H9 (cell line): ENCODE results near the gene SMYD2. TPM values are rescaled to one million over a fixed set of nuclear protein-coding genes. Genes with fewer than 3 reads are reported as not detected.

Experiments
- DNase-seq: peaks from one replicate; pipeline ENCODE4 v3.0.0-alpha.2; 2017
- H2AFZ ChIP-seq: one replicate; pipeline ENCODE4 v1.6.1; 2013; ENCODE audit warnings: mild to moderate bottlenecking, low read length, control low read depth, moderate library complexity
- H2AK5ac ChIP-seq: 2 replicates; pipeline ENCODE4 v1.6.1; 2013; ENCODE audit warnings: low read length, control low read depth, mixed read lengths; ENCODE audit not compliant: insufficient read length
- H2BK120ac ChIP-seq: one replicate; pipeline ENCODE4 v1.6.1; 2013; ENCODE audit warnings: low read depth, mild to moderate bottlenecking, low read length, control low read depth, inconsistent platforms; ENCODE audit not compliant: poor library complexity, severe bottlenecking
- H2BK12ac ChIP-seq: 2 replicates; pipeline ENCODE4 v1.6.1; 2013; ENCODE audit warnings: low read length, control low read depth, mixed read lengths, low read depth; ENCODE audit not compliant: insufficient read length
- H2BK15ac ChIP-seq: 2 replicates; pipeline ENCODE4 v1.6.1; 2013; ENCODE audit warnings: low read depth, low read length, control low read depth
- H2BK20ac ChIP-seq: one replicate; pipeline ENCODE4 v1.6.1; 2013; ENCODE audit warnings: low read depth, mild to moderate bottlenecking, low read length, control low read depth, inconsistent platforms; ENCODE audit not compliant: poor library complexity, severe bottlenecking
- H2BK5ac ChIP-seq: 2 replicates; pipeline ENCODE4 v1.6.1; 2013; ENCODE audit warnings: low read length, control low read depth, mixed read lengths; ENCODE audit not compliant: insufficient read length
- H3K14ac ChIP-seq: 2 replicates; pipeline ENCODE4 v1.6.1; 2013; ENCODE audit warnings: low read length, control low read depth; ENCODE audit not compliant: insufficient read depth
- H3K18ac ChIP-seq: 2 replicates; pipeline ENCODE4 v1.6.1; 2013; ENCODE audit warnings: low read depth, mild to moderate bottlenecking, mixed read lengths, low read length, control low read depth; ENCODE audit not compliant: insufficient read length
- H3K23ac ChIP-seq: 2 replicates; pipeline ENCODE4 v1.6.1; 2013; ENCODE audit warnings: low read length, control low read depth, mixed read lengths, low read depth; ENCODE audit not compliant: insufficient read length
- H3K23me2 ChIP-seq: 2 replicates; pipeline ENCODE4 v1.6.1; 2013; ENCODE audit warnings: low read depth, mild to moderate bottlenecking, mixed read lengths, low read length, control low read depth; ENCODE audit not compliant: insufficient read length, poor library complexity, severe bottlenecking
- H3K27ac ChIP-seq: 2 replicates; pipeline ENCODE4 v1.5.1; 2013; ENCODE audit warnings: low read length, control low read depth, mixed read lengths, low read depth; ENCODE audit not compliant: insufficient read length
- H3K27me3 ChIP-seq: 2 replicates; pipeline ENCODE4 v1.6.1; 2013; ENCODE audit warnings: low read length, control low read depth, inconsistent platforms; ENCODE audit not compliant: insufficient read depth
- H3K4ac ChIP-seq: 2 replicates; pipeline ENCODE4 v1.6.1; 2013; ENCODE audit warnings: low read depth, mild to moderate bottlenecking, control low read depth, inconsistent platforms, low read length, moderate library complexity
- H3K4me1 ChIP-seq: 2 replicates; pipeline ENCODE4 v1.6.1; 2013; ENCODE audit warnings: low read length, control low read depth, inconsistent platforms; ENCODE audit not compliant: insufficient read depth
- H3K4me2 ChIP-seq: 2 replicates; pipeline ENCODE4 v1.6.1; 2013; ENCODE audit warnings: low read length, control low read depth, mixed read lengths; ENCODE audit not compliant: insufficient read length, insufficient read depth
- H3K56ac ChIP-seq: 2 replicates; pipeline ENCODE4 v1.6.1; 2013; ENCODE audit warnings: low read depth, mild to moderate bottlenecking, mixed read lengths, low read length, control low read depth; ENCODE audit not compliant: insufficient read length
- H3K79me1 ChIP-seq: 2 replicates; pipeline ENCODE4 v1.6.1; 2013; ENCODE audit warnings: low read depth, mild to moderate bottlenecking, moderate library complexity, low read length, control low read depth, inconsistent platforms; ENCODE audit not compliant: insufficient read depth, poor library complexity, severe bottlenecking
- H3K79me2 ChIP-seq: 2 replicates; pipeline ENCODE4 v1.6.1; 2013; ENCODE audit warnings: low read length, control low read depth, inconsistent platforms; ENCODE audit not compliant: insufficient read depth
- H3K9ac ChIP-seq: 2 replicates; pipeline ENCODE4 v1.6.1; 2013; ENCODE audit warnings: low read length, control low read depth, mixed read lengths; ENCODE audit not compliant: insufficient read length; ENCODE audit errors: extremely low read depth
- H3K9me3 ChIP-seq: one replicate; pipeline ENCODE4 v1.6.1; 2013; ENCODE audit warnings: low read depth, low read length, inconsistent platforms; ENCODE audit not compliant: control insufficient read depth
- H3T11ph ChIP-seq: one replicate; pipeline ENCODE4 v1.6.1; 2013; ENCODE audit warnings: mild to moderate bottlenecking, low read length, control low read depth, inconsistent platforms
- H4K20me1 ChIP-seq: one replicate; pipeline ENCODE4 v1.6.1; 2013; ENCODE audit not compliant: control insufficient read depth, insufficient read length, insufficient read depth
- H4K5ac ChIP-seq: 2 replicates; pipeline ENCODE4 v1.6.1; 2013; ENCODE audit warnings: low read depth, mild to moderate bottlenecking, mixed read lengths, low read length, control low read depth; ENCODE audit not compliant: insufficient read length
- H4K8ac ChIP-seq: replicated peaks from 2 replicates; pipeline ENCODE4 v1.6.1; 2013; ENCODE audit warnings: low read length, control low read depth, mixed read lengths, low read depth; ENCODE audit not compliant: insufficient read length
- H4K91ac ChIP-seq: 2 replicates; pipeline ENCODE4 v1.6.1; 2013; ENCODE audit warnings: low read depth, mild to moderate bottlenecking, moderate library complexity, mixed read lengths, low read length, control low read depth; ENCODE audit not compliant: insufficient read length
- H3K27ac Mint-ChIP-seq, 3 experiments: 2 replicates in 2 of 3; 3 replicates in 1 of 3; pipeline ENCODE4 v1.8.0; 2020 to 2021; ENCODE audit warnings: mixed read lengths in 3 of 3, mild to moderate bottlenecking in 1 of 3, moderate library complexity in 1 of 3
- H3K27me3 Mint-ChIP-seq: 2 replicates; pipeline ENCODE4 v1.8.0; 2021; ENCODE audit warnings: low read depth, mild to moderate bottlenecking, moderate library complexity, mixed read lengths
- H3K36me3 Mint-ChIP-seq, 3 experiments: 2 replicates in 2 of 3; 3 replicates in 1 of 3; pipeline ENCODE4 v1.8.0; 2020 to 2021; ENCODE audit warnings: low read depth in 3 of 3, mixed read lengths in 3 of 3; ENCODE audit not compliant: insufficient read depth in 1 of 3
- H3K4me1 Mint-ChIP-seq, 2 experiments: 2 replicates each; pipeline ENCODE4 v1.8.0; 2020; ENCODE audit warnings: mixed read lengths in 2 of 2
- H3K4me3 Mint-ChIP-seq, 2 experiments: 2 replicates in 1 of 2; 3 replicates in 1 of 2; pipeline ENCODE4 v1.8.0; 2020 to 2021; ENCODE audit warnings: mild to moderate bottlenecking in 2 of 2, mixed read lengths in 2 of 2, moderate library complexity in 1 of 2
- H3K9me3 Mint-ChIP-seq, 2 experiments: 2 replicates in 1 of 2; 3 replicates in 1 of 2; pipeline ENCODE4 v1.8.0; 2020; ENCODE audit warnings: mild to moderate bottlenecking in 2 of 2, mixed read lengths in 2 of 2, moderate library complexity in 1 of 2
- CTCF ChIP-seq: fragments of 200-600 bp; sonication (generic); conservative IDR thresholded peaks from 3 replicates; pipeline ENCODE4 v1.8.0; 2021; ENCODE audit warnings: antibody characterized with exemption, mild to moderate bottlenecking
- WGBS: extraction: QIAGEN DNeasy Blood & Tissue Kit; methylation state at CpG from one replicate; pipeline ENCODE4 v1.1.7; 2013; ENCODE audit warnings: missing lambda C conversion rate, low lambda C conversion rate, mixed read lengths; ENCODE audit not compliant: insufficient read length; ENCODE audit errors: extremely low coverage; 5-methylcytosine and 5-hydroxymethylcytosine counted together
- total RNA-seq: library from RNA; stranded (reverse); gene quantifications from 2 replicates; pipeline ENCODE4 v1.2.1, GENCODE V29; 2021

Gene SMYD2
- total RNA-seq, 1 experiment from 2014 or later: 10.9 TPM

- Histone ChIP-seq H3K23ac (no peak overlapping the region), H3T11ph (no peak overlapping the region), H3K56ac (no peak overlapping the region), H3K4ac (no peak overlapping the region), H3K27ac (no peak overlapping the region), H2BK15ac (no peak overlapping the region), H3K79me2 (no peaks in the 10 kb centered on the region), H4K91ac (no peak overlapping the region), H3K23me2 (peaks cover 10% of the 10 kb centered on the region), H3K4me2 (no peak overlapping the region), H3K4me1 (peaks cover 9% of the 10 kb centered on the region), H3K9me3 (no peaks in the 10 kb centered on the region), H2BK120ac (no peak overlapping the region), H3K27me3 (peaks cover 8% of the 10 kb centered on the region; the same call in 1 of the 2 replicates), H4K5ac (no peak overlapping the region), H2AK5ac (no peak overlapping the region), H2BK20ac (no peak overlapping the region), H3K18ac (no peak overlapping the region), H2BK5ac (no peak overlapping the region), H3K79me1 (no peaks in the 10 kb centered on the region), H4K20me1 (no peaks in the 10 kb centered on the region), H3K14ac (no peak overlapping the region), H3K9ac (no peak overlapping the region), H2AFZ (no peak overlapping the region), H2BK12ac (no peak overlapping the region), H4K8ac (no peak overlapping the region)
- Mint-ChIP-seq H3K27ac (no peak overlapping the region), H3K36me3 (peaks cover 0 to 3% (median 0%) of the 10 kb centered on the region in 3 experiments; a peak in 3 of 7 replicates), H3K4me1 (peaks cover 11 to 19% of the 10 kb centered on the region in 2 experiments), H3K27me3 (peaks cover 56% of the 10 kb centered on the region), H3K9me3 (peaks cover 0 to 3% of the 10 kb centered on the region in 2 experiments; a peak in 3 of 5 replicates), H3K4me3 (no peak overlapping the region)
- no peak for TF ChIP-seq CTCF
- DNase-seq: no peak
- no CpG with 5 or more reads among the region's 1 CpG for WGBS
These were observed 4.2 kb upstream of the SMYD2 start for GRCh38 chr1:214276786-214277185.
